Activated CD4-positive, alpha-beta T cell treated with anti-CD3 and anti-CD28 coated beads for 1 hour (primary cell): ENCODE measurements around the gene ROBO1.
"Not testable (repeated sequence)": the region's sequence is repeated elsewhere in the genome, so short reads cannot be mapped to it uniquely, and the experiment has no call there.

Experiments used
- DNase-seq: peaks from one replicate; pipeline ENCODE4 v3.0.0-alpha.2; 2020

ROBO1 gene

DNA sequence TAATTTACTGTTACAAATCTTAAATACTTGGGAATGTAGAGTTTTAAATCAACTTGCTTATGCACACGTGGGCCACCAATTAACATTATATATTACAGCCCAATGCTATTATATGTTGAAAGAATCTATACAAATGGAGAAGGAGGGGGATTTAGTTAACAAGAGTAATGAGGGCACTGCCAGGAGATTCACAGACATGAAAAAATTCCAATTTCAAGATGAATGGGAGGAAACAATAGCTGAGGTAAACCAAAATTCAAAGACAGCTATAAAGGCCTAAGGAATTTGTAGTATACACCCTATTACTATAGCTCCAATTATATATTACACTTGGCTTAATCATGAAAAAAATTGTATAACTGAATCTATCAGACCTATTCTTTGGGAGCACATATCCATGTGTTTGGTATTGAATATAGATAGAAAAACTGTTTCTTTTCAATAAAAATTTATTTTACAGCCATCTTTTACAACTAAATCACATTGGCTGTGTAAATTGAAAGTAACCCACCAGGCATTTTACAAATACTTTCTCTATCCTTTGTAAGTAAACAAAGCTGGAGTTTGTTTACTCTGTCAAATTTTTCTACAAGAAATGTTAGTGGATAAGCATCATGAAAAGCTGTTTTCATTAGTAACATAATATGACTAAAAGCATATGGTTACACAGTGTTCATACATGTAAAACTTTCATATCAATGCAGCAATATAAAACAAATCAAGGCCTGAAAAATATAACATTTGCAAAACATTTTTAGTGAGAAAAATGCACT lies 1045.8 kb downstream of the ROBO1 start:
- no peak for DNase-seq

GRCh38 chr3:78718707-78719106 lies 1049.1 kb downstream of the ROBO1 start:
- no peak for DNase-seq

DNA sequence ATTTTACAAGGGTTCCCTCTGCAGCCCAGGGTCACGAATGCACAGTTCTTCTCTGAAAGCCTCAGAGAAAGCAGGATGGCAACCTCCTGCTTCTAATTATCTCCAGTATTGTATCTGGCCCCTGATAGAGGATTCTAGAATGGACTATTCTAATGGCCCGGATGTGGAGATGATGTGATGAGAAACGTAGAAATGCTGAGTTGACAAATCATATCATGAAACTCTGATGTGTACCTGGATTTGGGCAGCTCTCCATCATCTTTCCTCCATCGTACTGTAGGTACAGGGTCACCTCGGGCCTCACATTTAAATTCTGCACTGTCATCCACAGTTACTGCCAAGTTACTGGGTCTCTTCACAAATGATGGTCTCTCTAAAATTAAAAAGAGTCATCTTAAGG lies 1050.8 kb downstream of the ROBO1 start:
- no peak for DNase-seq

DNA sequence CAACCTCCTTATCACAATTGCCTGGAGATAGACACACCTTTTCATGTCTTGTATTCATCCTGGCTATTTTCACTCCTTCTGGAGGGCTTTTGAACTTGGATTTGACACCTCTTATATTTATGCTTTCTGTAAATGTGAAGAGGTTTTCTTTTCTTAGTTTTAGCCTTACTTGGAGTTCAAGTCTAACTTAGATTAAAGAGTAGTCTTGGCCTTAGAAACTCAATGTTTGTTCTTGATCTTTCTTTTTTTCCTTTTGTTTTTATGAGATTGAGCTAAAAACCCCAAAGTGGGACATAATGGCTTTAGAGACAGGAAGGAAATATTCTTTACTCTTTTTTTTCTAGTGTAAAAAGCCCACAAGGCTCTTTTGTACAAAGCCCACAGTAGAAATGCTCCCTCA lies 1054.9 kb downstream of the ROBO1 start:
- no peak for DNase-seq

GRCh38 chr3:78712270-78712669 lies 1055.5 kb downstream of the ROBO1 start:
- DNase-seq, result no peak

- DNase-seq, result no peak
Measured at GRCh38 chr3:78708565-78709073, 1059.2 kb downstream of the ROBO1 start.

- no peak for DNase-seq
Measured at GRCh38 chr3:78707609-78708008, 1060.2 kb downstream of the ROBO1 start.

DNA sequence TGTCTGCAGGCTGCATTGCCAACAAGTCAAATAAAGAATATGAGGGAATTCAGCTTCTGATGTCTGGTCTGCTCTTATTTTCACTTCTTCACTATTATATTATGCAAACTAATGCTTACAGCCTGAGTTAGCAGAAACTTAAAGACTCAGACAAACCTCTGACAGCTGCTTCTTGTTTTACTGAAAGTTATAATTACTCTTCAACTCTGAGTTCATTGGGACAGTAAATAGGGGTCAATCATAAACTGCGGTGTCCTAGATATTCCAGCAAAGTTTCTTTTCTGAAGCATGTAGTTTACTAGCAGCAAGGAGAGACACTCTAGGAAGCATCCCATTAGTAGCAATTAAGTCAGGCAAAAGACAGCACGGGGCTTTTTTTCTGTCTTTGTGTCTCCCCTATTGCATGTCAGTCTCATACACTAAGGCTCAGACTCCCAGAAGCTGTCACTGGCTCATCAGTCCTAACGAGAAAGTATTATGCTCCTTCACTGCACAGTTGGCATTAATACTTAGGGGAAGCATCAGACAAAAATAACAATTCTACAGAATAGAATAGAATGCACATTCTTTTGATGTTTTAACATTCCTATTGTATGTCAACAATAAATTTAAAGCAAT lies 1060.8 kb downstream of the ROBO1 start:
- DNase-seq, result no peak

DNA sequence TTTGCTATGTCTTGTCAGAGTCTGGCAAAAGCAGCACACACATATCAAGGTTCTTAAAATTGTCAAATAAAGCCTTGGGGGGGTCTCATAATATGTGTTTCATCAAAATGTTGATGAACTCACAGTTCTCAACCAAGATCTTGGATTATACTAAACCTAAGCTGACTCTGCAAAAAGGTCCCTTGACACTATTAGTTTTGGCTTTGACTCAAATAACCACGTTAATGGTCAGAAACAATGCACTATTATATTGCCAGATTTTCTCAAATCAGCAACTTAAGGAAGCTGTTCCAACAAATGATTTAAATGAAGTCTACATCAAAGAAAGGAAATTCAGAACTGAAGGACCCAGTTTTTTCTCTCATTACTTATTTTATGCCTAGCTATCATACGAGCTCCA lies 1063.9 kb downstream of the ROBO1 start:
- no peak for DNase-seq

DNA sequence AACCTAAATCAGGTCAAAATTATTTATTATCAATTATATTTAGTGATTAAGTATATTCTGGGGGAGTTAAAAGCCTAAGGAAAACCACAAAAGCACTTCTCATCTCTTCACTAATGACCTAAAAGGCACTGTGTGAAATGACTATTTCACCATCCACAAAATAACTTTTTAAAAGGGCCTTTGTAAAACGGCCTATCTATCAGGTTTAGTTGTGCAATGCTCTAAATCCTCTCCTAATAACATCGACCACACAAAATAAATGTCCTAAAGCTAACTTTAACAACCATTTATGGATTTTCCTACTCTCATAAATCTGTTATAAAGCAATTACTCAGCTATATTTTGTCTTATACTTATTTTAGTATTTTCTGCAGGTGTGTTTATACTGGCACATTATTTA lies 1066.3 kb downstream of the ROBO1 start:
- DNase-seq, result no peak

DNA sequence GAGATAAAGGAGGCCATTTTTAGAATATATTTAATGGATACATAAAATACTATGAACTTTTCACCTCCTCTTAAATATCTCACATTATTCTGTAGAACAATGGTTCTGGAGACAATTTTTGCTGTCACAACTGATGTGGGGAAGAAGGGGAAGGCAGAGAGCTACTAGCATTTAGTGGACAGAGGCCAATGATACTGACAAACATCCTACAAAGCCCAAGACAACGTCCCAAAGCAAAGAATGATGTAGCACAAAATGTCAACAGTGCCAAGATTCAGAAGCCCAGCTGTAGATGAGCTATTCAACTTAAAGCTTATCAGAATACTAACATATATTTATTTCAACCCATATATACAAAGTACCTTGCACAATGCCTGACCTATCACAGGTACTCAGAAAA lies 1069.4 kb downstream of the ROBO1 start:
- DNase-seq, result no peak

- no peak for DNase-seq
Measured at GRCh38 chr3:78697426-78697825, 1070.4 kb downstream of the ROBO1 start.

DNA sequence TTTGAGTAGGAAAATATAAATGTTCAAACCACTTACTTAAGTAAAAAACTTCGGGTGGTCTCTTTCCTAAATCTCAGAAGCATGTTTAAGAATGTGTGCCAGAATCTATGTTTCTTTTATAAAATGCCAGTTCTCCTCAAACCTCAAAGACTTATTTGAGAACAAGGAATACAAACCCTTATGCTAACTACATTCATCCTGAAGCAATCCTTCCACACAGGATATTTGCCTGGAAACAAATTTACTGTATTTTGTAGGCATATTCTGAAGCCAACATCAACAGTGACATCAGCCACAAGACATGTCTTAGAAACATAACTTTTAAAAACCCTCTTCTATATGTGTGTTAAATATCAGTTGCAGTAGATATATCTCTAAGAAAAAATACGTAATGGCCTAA lies 1077.0 kb downstream of the ROBO1 start:
- DNase-seq, result no peak

GRCh38 chr3:78689378-78689777 lies 1078.4 kb downstream of the ROBO1 start:
- no peak for DNase-seq

DNA sequence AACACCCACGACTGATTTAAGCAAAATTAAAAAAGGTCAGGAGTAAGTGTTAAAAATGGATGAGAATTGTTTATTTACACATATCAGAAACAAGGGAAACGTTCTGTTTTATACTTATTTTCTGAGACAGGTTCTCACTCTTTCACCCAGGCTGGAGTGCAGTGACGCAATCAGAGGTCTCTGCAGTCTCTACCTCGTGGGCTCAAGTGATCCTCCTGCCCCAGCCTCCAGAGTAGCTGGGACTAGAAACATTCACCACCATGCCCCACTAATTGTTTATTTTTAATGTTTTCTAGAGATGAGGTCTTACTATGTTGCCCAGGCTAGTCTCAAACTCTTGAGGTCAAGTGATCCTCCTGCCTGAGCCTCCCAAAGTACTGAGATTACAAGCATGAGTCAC lies 1080.3 kb downstream of the ROBO1 start:
- no peak for DNase-seq

- no peak for DNase-seq
Measured at GRCh38 chr3:78683284-78683683, 1084.5 kb downstream of the ROBO1 start.

GRCh38 chr3:78675119-78675805 lies 1092.5 kb downstream of the ROBO1 start:
- not testable (repeated sequence) for DNase-seq

DNA sequence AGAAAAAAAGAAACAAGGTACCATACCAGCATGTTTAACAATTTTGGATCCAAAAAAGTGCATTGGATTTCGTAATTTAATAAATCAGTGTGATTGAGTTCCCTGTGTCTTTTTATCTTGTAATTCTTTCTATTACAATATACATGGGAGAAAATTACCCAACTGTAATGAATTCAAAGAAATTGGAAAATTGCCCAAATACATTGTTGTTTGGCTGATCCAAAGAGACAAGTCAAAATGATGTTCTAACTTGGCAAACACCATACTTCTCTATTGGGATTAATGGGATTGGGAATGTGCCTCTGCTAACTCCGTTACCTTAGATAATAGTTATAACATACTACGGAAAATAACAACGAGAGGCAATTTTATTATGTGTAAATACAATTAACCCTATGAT lies 1097.1 kb downstream of the ROBO1 start:
- DNase-seq, result no peak

DNA sequence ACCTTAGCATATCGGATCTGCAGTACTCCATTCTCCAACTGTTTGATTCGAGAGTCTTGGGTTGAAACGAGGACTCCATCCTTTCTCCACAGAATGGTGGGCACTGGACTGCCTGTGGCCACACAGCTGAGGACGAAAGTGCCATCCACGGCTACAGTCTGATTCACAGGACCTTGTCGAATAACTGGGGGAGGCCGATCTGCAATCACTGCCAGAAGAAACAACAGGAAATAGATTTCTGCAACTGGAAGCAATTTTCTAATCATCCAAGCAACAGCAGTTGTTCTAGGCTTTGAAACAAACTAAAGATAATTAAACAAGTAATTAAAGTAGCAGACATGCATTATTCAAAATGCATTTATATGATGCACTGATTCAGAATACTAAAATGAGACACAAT lies 1097.7 kb downstream of the ROBO1 start:
- DNase-seq, result no peak

- DNase-seq, result no peak
Measured at GRCh38 chr3:78668302-78668701, 1099.5 kb downstream of the ROBO1 start.

- DNase-seq, result no peak
Measured at GRCh38 chr3:78666470-78666800, 1101.4 kb downstream of the ROBO1 start.

- no peak for DNase-seq
Measured at GRCh38 chr3:78665776-78666469, 1101.9 kb downstream of the ROBO1 start.

- DNase-seq, result no peak
Measured at GRCh38 chr3:78665101-78665500, 1102.7 kb downstream of the ROBO1 start.

DNA sequence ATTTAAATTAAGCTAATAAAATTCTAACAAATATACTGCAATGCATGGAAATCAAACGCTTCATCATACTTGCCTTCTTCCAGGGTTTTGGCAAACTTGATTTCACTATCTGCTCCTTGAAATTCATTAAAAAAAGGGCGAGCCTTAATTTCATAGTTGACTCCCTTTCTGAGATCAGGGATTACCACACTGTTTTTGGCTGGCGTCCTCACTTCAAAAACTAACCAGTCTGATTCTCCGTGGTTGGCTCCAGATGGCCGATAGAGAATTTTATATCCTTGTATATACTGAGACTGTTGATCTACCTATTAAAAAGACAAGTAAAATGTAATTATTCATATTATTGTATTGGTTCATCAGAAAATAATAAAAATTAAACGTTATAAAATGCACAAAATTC lies 1106.8 kb downstream of the ROBO1 start:
- no peak for DNase-seq
